Osteoblast (primary cell): ENCODE data around the gene ALDH18A1. TPM values are rescaled to one million over a fixed set of nuclear protein-coding genes. Genes with fewer than 3 reads are reported as not detected.

Experiments used
- DNase-seq: peaks from one replicate; pipeline ENCODE4 v3.0.0; 2011; ENCODE audit warnings: low spot score, mixed read lengths; ENCODE audit not compliant: insufficient read length; ENCODE audit errors: missing footprints
- H2AFZ ChIP-seq: 2 replicates; pipeline ENCODE4 v1.6.0; 2011; ENCODE audit warnings: mild to moderate bottlenecking, low read length
- H3K27ac ChIP-seq: 2 replicates; pipeline ENCODE4 v1.5.1; 2011; ENCODE audit warnings: mild to moderate bottlenecking, low read depth, low read length, moderate library complexity
- H3K27me3 ChIP-seq: 2 replicates; pipeline ENCODE4 v1.6.0; 2012; ENCODE audit warnings: mild to moderate bottlenecking, control low read depth, inconsistent platforms, low read length, moderate library complexity; ENCODE audit not compliant: insufficient read depth
- H3K36me3 ChIP-seq: 2 replicates; pipeline ENCODE4 v1.5.1; 2011; ENCODE audit warnings: mild to moderate bottlenecking, low read length, control low read depth, moderate library complexity; ENCODE audit not compliant: insufficient read depth
- H3K4me1 ChIP-seq: 2 replicates; pipeline ENCODE4 v1.5.1; 2011; ENCODE audit warnings: mild to moderate bottlenecking, low read length, control low read depth, moderate library complexity; ENCODE audit not compliant: insufficient read depth
- H3K4me2 ChIP-seq: 2 replicates; pipeline ENCODE4 v1.6.0; 2011; ENCODE audit warnings: mild to moderate bottlenecking, low read length; ENCODE audit not compliant: insufficient read depth
- H3K4me3 ChIP-seq: fragments of 200-600 bp; sonication (generic); 3 replicates; pipeline ENCODE4 v1.5.1; 2012; ENCODE audit warnings: mild to moderate bottlenecking, low read length, inconsistent platforms; ENCODE audit not compliant: insufficient read depth
- H3K79me2 ChIP-seq: 2 replicates; pipeline ENCODE4 v1.6.0; 2012; ENCODE audit warnings: mild to moderate bottlenecking, low read length, control low read depth, inconsistent platforms; ENCODE audit not compliant: insufficient read depth
- H3K9me3 ChIP-seq: 2 replicates; pipeline ENCODE4 v1.5.1; 2011; ENCODE audit warnings: low read depth, low read length, control low read depth
- H4K20me1 ChIP-seq: 2 replicates; pipeline ENCODE4 v1.6.0; 2012; ENCODE audit warnings: mild to moderate bottlenecking, low read length, control low read depth; ENCODE audit not compliant: insufficient read depth
- CTCF ChIP-seq: IDR thresholded peaks from 2 replicates; pipeline ENCODE4 v1.5.1; 2011; ENCODE audit warnings: mild to moderate bottlenecking, low read depth, low read length, moderate library complexity; ENCODE audit errors: extremely low read depth
- total RNA-seq: library from RNA; depleted of rRNA; stranded (reverse); fragments of >200 nt; gene quantifications from 2 replicates; pipeline ENCODE4 v1.2.3, GENCODE V29; 2012

The ALDH18A1 gene
- total RNA-seq, 1 donor = 98.4 TPM

- Histone ChIP-seq H3K27ac (no peak overlapping the region), H3K27me3 (no peaks in the 10 kb centered on the region), H3K79me2 (no peaks in the 10 kb centered on the region), H3K9me3 (no peaks in the 10 kb centered on the region), H3K4me3 (no peak overlapping the region), H3K36me3 (peaks cover 12% of the 10 kb centered on the region), H3K4me2 (no peak overlapping the region), H2AFZ (no peak overlapping the region), H4K20me1 (no peaks in the 10 kb centered on the region), H3K4me1 (peaks cover 7% of the 10 kb centered on the region)
- no peak for DNase-seq
- TF ChIP-seq CTCF = no peak
These were observed 8.0 kb upstream of the ALDH18A1 start for GRCh38 chr10:95664543-95664942.

- Histone ChIP-seq H2AFZ (no peak overlapping the region), H3K4me3 (no peak overlapping the region), H3K36me3 (peaks cover 10% of the 10 kb centered on the region), H3K27ac (no peak overlapping the region), H3K27me3 (no peaks in the 10 kb centered on the region), H4K20me1 (no peaks in the 10 kb centered on the region), H3K79me2 (no peaks in the 10 kb centered on the region), H3K9me3 (no peaks in the 10 kb centered on the region), H3K4me2 (no peak overlapping the region), H3K4me1 (peaks cover 7% of the 10 kb centered on the region)
- no peak for TF ChIP-seq CTCF
- DNase-seq = no peak
These were observed 7.0 kb upstream of the ALDH18A1 start for GRCh38 chr10:95663496-95663895.

- Histone ChIP-seq H3K4me2 (no peak overlapping the region), H3K79me2 (peaks cover 2% of the 10 kb centered on the region), H3K27ac (no peak overlapping the region), H2AFZ (no peak overlapping the region), H3K36me3 (peaks cover 8% of the 10 kb centered on the region), H3K27me3 (no peaks in the 10 kb centered on the region), H3K4me1 (peaks cover 10% of the 10 kb centered on the region), H3K9me3 (no peaks in the 10 kb centered on the region), H3K4me3 (no peak overlapping the region), H4K20me1 (no peaks in the 10 kb centered on the region)
- no peak for DNase-seq
- TF ChIP-seq CTCF = no peak
These were observed 5.3 kb upstream of the ALDH18A1 start for GRCh38 chr10:95661818-95662217.

GRCh38 chr10:95660283-95660682, 3.8 kb upstream of the ALDH18A1 start:
- peak overlapping the region; percentile 68 for H3K27ac ChIP-seq
- peak; percentile 87 for DNase-seq
- H2AFZ ChIP-seq = peak overlapping the region; percentile 91
- no peak overlapping the region for H3K4me3 ChIP-seq
- peaks cover 8% of the 10 kb centered on the region for H3K36me3 ChIP-seq
- no peaks in the 10 kb centered on the region for H3K27me3 ChIP-seq
- H3K9me3 ChIP-seq = no peaks in the 10 kb centered on the region
- TF ChIP-seq CTCF = no peak
- H3K4me1 ChIP-seq = peaks cover 14% of the 10 kb centered on the region
- peaks cover 16% of the 10 kb centered on the region for H3K79me2 ChIP-seq
- peaks cover under 1% of the 10 kb centered on the region for H4K20me1 ChIP-seq
- H3K4me2 ChIP-seq = peak overlapping the region; percentile 3
